CD14-positive monocyte (primary cell): ENCODE data around the gene CNTN4. TPM values are rescaled to one million over a fixed set of nuclear protein-coding genes. Genes with fewer than 3 reads are reported as not detected.

Source experiments
- DNase-seq, 3 donors: peaks; one replicate each; pipeline ENCODE4 v3.0.0-alpha.2; 2011 to 2022
- H2AFZ ChIP-seq: 2 replicates; pipeline ENCODE4 v1.6.0; 2012; ENCODE audit warnings: mild to moderate bottlenecking, low read depth, low read length, inconsistent platforms; ENCODE audit not compliant: insufficient read depth, poor library complexity, severe bottlenecking
- H3K27ac ChIP-seq, 2 donors: 1 replicate in 1 of 2; 2 replicates in 1 of 2; pipeline ENCODE4 v1.5.1; 2012 to 2013; ENCODE audit warnings: low read length in 2 of 2, control low read depth in 1 of 2, inconsistent platforms in 1 of 2, low read depth in 1 of 2, mild to moderate bottlenecking in 1 of 2
- H3K27me3 ChIP-seq, 2 donors: one replicate each; pipeline versions ENCODE4 v1.6.0 to v1.6.1; 2011 to 2013; ENCODE audit warnings: low read length in 2 of 2; ENCODE audit not compliant: control insufficient read depth in 2 of 2, insufficient read depth in 2 of 2
- H3K36me3 ChIP-seq, 2 donors: replicated peaks in 1 of 2; 1 replicate in 1 of 2; 2 replicates in 1 of 2; pipeline versions ENCODE4 v1.5.1 to v1.6.1; 2012 to 2013; ENCODE audit warnings: low read length in 2 of 2, control low read depth in 1 of 2, inconsistent platforms in 1 of 2, mild to moderate bottlenecking in 1 of 2; ENCODE audit not compliant: insufficient read depth in 2 of 2, control insufficient read depth in 1 of 2
- H3K4me1 ChIP-seq, 2 donors: 1 replicate in 1 of 2; 2 replicates in 1 of 2; pipeline versions ENCODE4 v1.5.1 to v1.6.1; 2012 to 2013; ENCODE audit warnings: low read length in 2 of 2, control low read depth in 1 of 2, inconsistent platforms in 1 of 2, mild to moderate bottlenecking in 1 of 2, moderate library complexity in 1 of 2; ENCODE audit not compliant: insufficient read depth in 2 of 2, control insufficient read depth in 1 of 2
- H3K4me2 ChIP-seq: replicated peaks from 2 replicates; pipeline ENCODE3; 2012; ENCODE audit warnings: low read length, moderate library complexity, mild to moderate bottlenecking; ENCODE audit not compliant: poor library complexity, severe bottlenecking; ENCODE audit errors: extremely low read depth
- H3K4me3 ChIP-seq, 3 experiments: fragments of 200-600 bp in 1 of 3; sonication (generic) in 1 of 3; replicated peaks in 1 of 3; 1 replicate in 2 of 3; 2 replicates in 1 of 3; pipeline ENCODE4 v1.5.1; 2011 to 2013; ENCODE audit warnings: low read length in 3 of 3, mild to moderate bottlenecking in 3 of 3, control low read depth in 2 of 3, low read depth in 2 of 3, inconsistent platforms in 1 of 3, moderate library complexity in 1 of 3
- H3K79me2 ChIP-seq: 2 replicates; pipeline ENCODE4 v1.6.0; 2012; ENCODE audit warnings: mild to moderate bottlenecking, control low read depth, inconsistent platforms, low read length, moderate library complexity; ENCODE audit not compliant: insufficient read depth
- H3K9ac ChIP-seq: 2 replicates; pipeline ENCODE4 v1.6.0; 2017; ENCODE audit warnings: low read length, mild to moderate bottlenecking; ENCODE audit not compliant: insufficient read depth, poor library complexity, severe bottlenecking
- H3K9me3 ChIP-seq, 2 donors: replicated peaks in 1 of 2; 1 replicate in 1 of 2; 2 replicates in 1 of 2; pipeline versions ENCODE4 v1.5.1 to v1.6.1; 2012 to 2013; ENCODE audit warnings: low read length in 2 of 2, control low read depth in 1 of 2; ENCODE audit not compliant: control insufficient read depth in 1 of 2, insufficient read depth in 1 of 2
- H4K20me1 ChIP-seq: 2 replicates; pipeline ENCODE4 v1.6.0; 2012; ENCODE audit warnings: mild to moderate bottlenecking, low read length, control low read depth, moderate library complexity; ENCODE audit not compliant: insufficient read depth
- H3K27ac Mint-ChIP-seq, 7 donors: one replicate each; pipeline ENCODE4 v1.8.0; 2020; ENCODE audit warnings: mild to moderate bottlenecking in 7 of 7, mixed read lengths in 7 of 7, moderate library complexity in 6 of 7, inconsistent platforms in 2 of 7
- H3K27me3 Mint-ChIP-seq, 3 donors: one replicate each; pipeline ENCODE4 v1.8.0; 2021 to 2022; ENCODE audit warnings: low read depth in 3 of 3, mild to moderate bottlenecking in 3 of 3, mixed read lengths in 3 of 3, moderate library complexity in 3 of 3, inconsistent platforms in 1 of 3
- H3K36me3 Mint-ChIP-seq, 2 donors: one replicate each; pipeline ENCODE4 v1.8.0; 2020; ENCODE audit warnings: mixed read lengths in 2 of 2, inconsistent platforms in 1 of 2, mild to moderate bottlenecking in 1 of 2
- H3K4me1 Mint-ChIP-seq: one replicate; pipeline ENCODE4 v1.8.0; 2020; ENCODE audit warnings: mild to moderate bottlenecking, mixed read lengths
- H3K4me3 Mint-ChIP-seq, 2 donors: one replicate each; pipeline ENCODE4 v1.8.0; 2020; ENCODE audit warnings: mild to moderate bottlenecking in 2 of 2, mixed read lengths in 2 of 2, moderate library complexity in 1 of 2
- H3K9me3 Mint-ChIP-seq, 7 donors: one replicate each; pipeline ENCODE4 v1.8.0; 2020 to 2022; ENCODE audit warnings: mixed read lengths in 7 of 7, mild to moderate bottlenecking in 6 of 7, moderate library complexity in 6 of 7, inconsistent platforms in 2 of 7
- CTCF ChIP-seq: fragments of 200-600 bp; IDR thresholded peaks from one replicate; pipeline ENCODE4 v1.8.0; 2022; ENCODE audit warnings: antibody characterized with exemption, mild to moderate bottlenecking
- WGBS: methylation state at CpG from one replicate; pipeline ENCODE4 v1.1.5; 2013; ENCODE audit warnings: missing lambda C conversion rate; ENCODE audit not compliant: insufficient coverage; 5-methylcytosine and 5-hydroxymethylcytosine counted together
- intact Hi-C, 2 donors: fragments of 100-400 bp; cut with micrococcal nuclease; formaldehyde crosslinking; loops; one replicate each; pipeline versions ENCODE4 v1.15.0 to v1.15.1; 2023
- polyA plus RNA-seq, 3 donors: library from polyadenylated mRNA; depleted of rRNA in 1 of 3; unstranded in 2 of 3; stranded (reverse) in 1 of 3; fragments of 300-500 nt in 2 of 3; fragments of >200 nt in 1 of 3; fragmentation: Illumina TruSeq in 2 of 3; gene quantifications; 1 replicate in 2 of 3; 2 replicates in 1 of 3; pipeline ENCODE4 v1.2.3, GENCODE V29; 2012 to 2021

The CNTN4 gene
- polyA plus RNA-seq, 3 donors = not detected

- Histone ChIP-seq H4K20me1 (no peaks in the 10 kb centered on the region), H3K9ac (no peak overlapping the region), H3K27me3 (no peaks in the 10 kb centered on the region), H3K36me3 (no peaks in the 10 kb centered on the region), H3K4me3 (no peak overlapping the region), H2AFZ (no peak overlapping the region), H3K27ac (no peak overlapping the region), H3K4me2 (no peak overlapping the region), H3K4me1 (no peaks in the 10 kb centered on the region), H3K79me2 (no peaks in the 10 kb centered on the region), H3K9me3 (peaks cover 4 to 6% of the 10 kb centered on the region in 2 donors)
- WGBS = no CpG with 5 or more reads among the region's 4 CpGs
- intact Hi-C loops = no loop called here
- no peak for DNase-seq
- no peaks in the 10 kb centered on the region for H3K36me3 Mint-ChIP-seq
- no peak overlapping the region for H3K4me3 Mint-ChIP-seq
- TF ChIP-seq CTCF = no peak
- H3K9me3 Mint-ChIP-seq = peaks cover 0 to 4% (median 0%) of the 10 kb centered on the region in 7 donors
- no peak overlapping the region for H3K27ac Mint-ChIP-seq
- H3K4me1 Mint-ChIP-seq = no peaks in the 10 kb centered on the region
- no peaks in the 10 kb centered on the region for H3K27me3 Mint-ChIP-seq
Measured at GRCh38 chr3:2206536-2206935, 107.9 kb downstream of the CNTN4 start.

- Histone ChIP-seq H3K36me3 (no peaks in the 10 kb centered on the region), H4K20me1 (no peaks in the 10 kb centered on the region), H3K4me1 (no peaks in the 10 kb centered on the region), H3K27ac (no peak overlapping the region), H3K27me3 (no peaks in the 10 kb centered on the region), H3K9ac (no peak overlapping the region), H3K9me3 (peaks cover 6 to 11% of the 10 kb centered on the region in 2 donors), H3K4me3 (no peak overlapping the region), H3K4me2 (no peak overlapping the region), H3K79me2 (no peaks in the 10 kb centered on the region), H2AFZ (no peak overlapping the region)
- no peak for DNase-seq
- intact Hi-C loops = no loop called here
- H3K4me1 Mint-ChIP-seq = no peaks in the 10 kb centered on the region
- H3K36me3 Mint-ChIP-seq = no peaks in the 10 kb centered on the region
- H3K9me3 Mint-ChIP-seq = peaks cover 0 to 8% (median 3%) of the 10 kb centered on the region in 7 donors
- H3K27ac Mint-ChIP-seq = no peak overlapping the region
- H3K27me3 Mint-ChIP-seq = peaks cover 0 to 2% (median 0%) of the 10 kb centered on the region in 3 donors
- TF ChIP-seq CTCF = no peak
- no CpG with 5 or more reads among the region's 2 CpGs for WGBS
- no peak overlapping the region for H3K4me3 Mint-ChIP-seq
Measured at GRCh38 chr3:2211568-2211967, 112.9 kb downstream of the CNTN4 start.
